SH-SY5Y (cell line): Measurements from ENCODE around the gene CDCA5.

Source experiments
- GATA2 ChIP-seq: IDR thresholded peaks from 2 replicates; pipeline ENCODE4 v1.6.1; 2011; ENCODE audit warnings: mild to moderate bottlenecking, low read depth, low read length
- GATA3 ChIP-seq: IDR thresholded peaks from 2 replicates; pipeline ENCODE4 v1.6.1; 2011; ENCODE audit warnings: low read depth, mild to moderate bottlenecking, low read length, moderate library complexity

CDCA5 gene

GRCh38 chr11:65040520-65040846 is 43.4 kb downstream of the CDCA5 start:
- TF ChIP-seq GATA3, result no peak
- no peak for TF ChIP-seq GATA2

- TF ChIP-seq GATA3, result no peak
- no peak for TF ChIP-seq GATA2
Observed at GRCh38 chr11:65036931-65037330, 46.9 kb downstream of the CDCA5 start.

DNA sequence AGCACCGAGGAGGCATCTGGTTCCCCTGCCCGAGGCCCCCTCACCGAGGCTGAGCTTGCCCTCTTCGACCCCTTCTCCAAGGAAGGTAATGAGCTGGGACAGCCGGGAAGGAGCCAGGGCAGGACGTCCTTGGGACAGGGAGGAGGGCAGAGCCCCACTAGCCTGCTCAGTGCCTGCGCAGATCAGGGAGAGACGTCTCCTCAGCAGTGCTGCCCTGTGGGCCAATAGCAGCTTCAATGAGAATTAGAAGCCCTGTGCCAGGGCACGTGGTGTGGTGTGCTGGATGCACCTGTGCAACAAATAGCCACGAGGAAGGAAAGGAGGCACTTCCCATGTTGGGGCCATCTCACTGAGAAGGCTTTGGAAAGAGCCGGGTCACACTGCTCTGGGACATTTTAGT is 48.3 kb downstream of the CDCA5 start:
- no peak for TF ChIP-seq GATA3

DNA sequence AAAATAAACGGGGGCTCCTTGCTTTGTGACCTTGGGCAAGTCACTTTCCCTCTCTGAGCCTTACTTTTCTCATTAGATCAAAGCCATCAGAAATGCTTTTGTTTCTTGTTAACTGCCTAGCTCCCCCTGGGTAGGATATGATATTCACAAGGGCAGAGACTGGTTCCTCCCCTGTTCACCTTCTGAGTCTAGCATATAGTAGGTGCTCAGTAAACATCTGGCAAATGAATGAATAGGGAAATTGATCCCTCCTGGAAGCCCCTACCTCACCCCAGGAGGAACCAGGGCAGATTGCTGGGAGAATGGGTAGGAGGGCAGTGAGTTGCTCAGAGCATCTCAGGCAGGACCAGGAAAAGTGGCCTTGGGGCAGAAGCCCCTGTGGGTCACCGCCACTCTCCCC is 49.4 kb downstream of the CDCA5 start:
- TF ChIP-seq GATA3 (no peak), GATA2 (no peak)

GRCh38 chr11:65032216-65032615 is 51.6 kb downstream of the CDCA5 start:
- no peak for TF ChIP-seq GATA3
- no peak for TF ChIP-seq GATA2
